ENCODE data around the gene DPM2. TPM values are rescaled to one million over a fixed set of nuclear protein-coding genes. Genes with fewer than 3 reads are reported as not detected.

Gene DPM2
- total RNA-seq, 4 donors from 2014 or later, result 12.5 to 18.5 (median 15.7) TPM

DNA sequence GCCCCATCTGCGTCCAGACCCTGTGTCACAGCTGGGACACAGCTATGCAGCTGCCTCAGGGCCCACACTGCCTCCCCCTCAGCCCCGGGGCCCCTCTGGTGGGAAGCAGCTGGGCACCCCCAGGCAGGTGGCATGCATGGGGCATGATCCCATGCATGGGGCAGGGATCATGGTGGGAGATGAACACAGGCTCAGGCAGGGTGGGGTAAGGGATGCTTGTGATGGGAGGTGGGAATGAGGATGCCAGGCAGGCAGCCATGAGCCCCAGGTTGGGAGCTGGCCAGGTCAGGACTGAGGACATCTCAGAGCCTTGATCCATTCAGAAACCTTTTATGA is 23.5 kb upstream of the DPM2 start:
- Histone ChIP-seq H3K27ac (peak overlapping the region; percentile 88 to 99 (median 96)), H3K4me3 (no peak overlapping the region), H3K27me3 (no peaks in the 10 kb centered on the region), H3K9me3 (no peaks in the 10 kb centered on the region), H3K36me3 (peaks cover 0 to 5% (median 0%) of the 10 kb centered on the region in 3 donors), H3K4me1 (peaks cover 53 to 100% (median 70%) of the 10 kb centered on the region in 3 donors)
- intact Hi-C loops (cut with DNase I), result no loop called here
- TF ChIP-seq, protein P1, sequence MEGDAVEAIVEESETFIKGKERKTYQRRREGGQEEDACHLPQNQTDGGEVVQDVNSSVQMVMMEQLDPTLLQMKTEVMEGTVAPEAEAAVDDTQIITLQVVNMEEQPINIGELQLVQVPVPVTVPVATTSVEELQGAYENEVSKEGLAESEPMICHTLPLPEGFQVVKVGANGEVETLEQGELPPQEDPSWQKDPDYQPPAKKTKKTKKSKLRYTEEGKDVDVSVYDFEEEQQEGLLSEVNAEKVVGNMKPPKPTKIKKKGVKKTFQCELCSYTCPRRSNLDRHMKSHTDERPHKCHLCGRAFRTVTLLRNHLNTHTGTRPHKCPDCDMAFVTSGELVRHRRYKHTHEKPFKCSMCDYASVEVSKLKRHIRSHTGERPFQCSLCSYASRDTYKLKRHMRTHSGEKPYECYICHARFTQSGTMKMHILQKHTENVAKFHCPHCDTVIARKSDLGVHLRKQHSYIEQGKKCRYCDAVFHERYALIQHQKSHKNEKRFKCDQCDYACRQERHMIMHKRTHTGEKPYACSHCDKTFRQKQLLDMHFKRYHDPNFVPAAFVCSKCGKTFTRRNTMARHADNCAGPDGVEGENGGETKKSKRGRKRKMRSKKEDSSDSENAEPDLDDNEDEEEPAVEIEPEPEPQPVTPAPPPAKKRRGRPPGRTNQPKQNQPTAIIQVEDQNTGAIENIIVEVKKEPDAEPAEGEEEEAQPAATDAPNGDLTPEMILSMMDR (IDR thresholded peaks at IDR 0.05), result no peak
- no peak for TF ChIP-seq POLR2A (IDR thresholded peaks at IDR 0.05)
- no peak for DNase-seq
- WGBS, 2 donors, result no CpG with 5 or more reads among the region's 2 CpGs

DNA sequence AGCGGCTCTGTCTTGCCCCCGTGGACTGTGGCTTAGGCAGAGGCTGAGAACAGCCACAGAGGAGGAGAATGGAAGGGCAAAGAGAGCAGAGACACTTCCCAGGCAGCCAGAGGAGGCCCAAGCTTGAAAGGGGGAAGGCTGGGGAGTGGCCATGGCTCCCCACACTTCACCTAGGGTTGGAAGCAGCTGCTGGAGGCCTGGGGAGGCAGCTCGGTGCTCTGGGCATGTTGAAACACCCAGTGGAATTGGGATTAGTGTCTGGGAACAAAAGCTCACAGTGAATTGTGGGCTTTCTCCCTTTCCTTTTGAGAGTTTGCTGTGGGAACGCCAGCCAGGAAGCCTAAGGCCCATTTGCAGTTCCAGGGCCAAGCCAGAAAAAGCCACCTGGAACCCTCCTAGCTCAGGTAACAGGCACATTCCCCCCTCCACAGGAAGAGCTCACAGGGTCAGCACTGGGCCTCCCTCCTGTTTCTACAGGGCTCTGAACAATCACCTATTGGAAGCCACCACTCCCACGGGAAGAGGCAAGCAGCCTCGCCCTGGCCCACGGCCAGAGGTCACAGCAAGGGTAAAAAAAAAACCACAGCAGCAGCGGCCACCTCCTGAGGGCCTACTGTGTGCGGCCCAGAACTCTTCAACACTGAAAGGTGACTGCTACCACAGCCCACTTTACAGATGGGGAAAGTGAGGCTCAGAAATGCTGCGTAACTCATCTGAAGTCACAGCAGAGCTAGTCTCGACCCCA is 22.9 kb upstream of the DPM2 start:
- Histone ChIP-seq H3K4me3 (peak overlapping the region in 1 of 4 donors; percentile 2), H3K27me3 (no peaks in the 10 kb centered on the region), H3K4me1 (peaks cover 53 to 100% (median 70%) of the 10 kb centered on the region in 3 donors), H3K36me3 (peaks cover 0 to 5% (median 0%) of the 10 kb centered on the region in 3 donors), H3K9me3 (no peaks in the 10 kb centered on the region), H3K27ac (peak overlapping the region; percentile 88 to 99 (median 96))
- 22 to 23% methylated on average over 3 to 4 of the region's 11 CpGs for WGBS, 2 donors
- TF ChIP-seq, protein P1 (IDR thresholded peaks at IDR 0.05), result no peak
- no peak for TF ChIP-seq POLR2A (IDR thresholded peaks at IDR 0.05)
- intact Hi-C loops (cut with DNase I), result no loop called here
- no peak for DNase-seq

DNA sequence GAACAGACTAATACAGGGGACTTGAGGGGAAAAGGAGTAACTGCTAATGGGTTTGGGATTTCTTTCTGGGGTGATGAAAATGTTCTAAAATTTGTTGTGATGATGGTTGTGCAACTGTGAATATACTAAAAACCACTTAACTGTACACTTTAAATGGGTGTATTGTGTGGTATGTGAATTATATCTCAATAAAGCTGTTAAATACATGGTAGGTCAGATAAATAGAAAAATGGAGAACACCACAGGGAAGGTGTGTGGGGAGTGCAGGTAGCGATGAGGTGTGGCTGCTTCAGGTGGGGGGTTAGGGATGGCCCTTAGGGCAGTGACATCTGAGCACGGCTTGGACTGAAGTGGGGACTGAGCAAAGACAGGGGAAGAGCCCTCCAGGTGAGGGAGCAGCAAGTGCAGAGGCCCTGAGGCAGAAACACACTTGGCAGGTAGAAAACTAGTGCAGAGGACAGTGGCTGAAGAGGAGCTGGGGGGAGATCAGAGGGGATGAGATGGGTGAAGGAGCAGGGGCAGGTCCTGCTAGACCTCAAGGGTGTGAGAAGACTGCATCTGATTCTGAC is 22.3 kb upstream of the DPM2 start:
- Histone ChIP-seq H3K27me3 (no peaks in the 10 kb centered on the region), H3K9me3 (no peaks in the 10 kb centered on the region), H3K27ac (peak overlapping the region; percentile 88 to 99 (median 96)), H3K4me3 (no peak overlapping the region), H3K36me3 (peaks cover 0 to 5% (median 0%) of the 10 kb centered on the region in 3 donors), H3K4me1 (peaks cover 52 to 100% (median 70%) of the 10 kb centered on the region in 3 donors)
- 56 to 69% methylated on average over 2 of the region's 2 CpGs for WGBS, 2 donors
- intact Hi-C loops (cut with DNase I), result no loop called here
- no peak for DNase-seq
- TF ChIP-seq, protein P1 (IDR thresholded peaks at IDR 0.05), result no peak
- no peak for TF ChIP-seq POLR2A (IDR thresholded peaks at IDR 0.05)

DNA sequence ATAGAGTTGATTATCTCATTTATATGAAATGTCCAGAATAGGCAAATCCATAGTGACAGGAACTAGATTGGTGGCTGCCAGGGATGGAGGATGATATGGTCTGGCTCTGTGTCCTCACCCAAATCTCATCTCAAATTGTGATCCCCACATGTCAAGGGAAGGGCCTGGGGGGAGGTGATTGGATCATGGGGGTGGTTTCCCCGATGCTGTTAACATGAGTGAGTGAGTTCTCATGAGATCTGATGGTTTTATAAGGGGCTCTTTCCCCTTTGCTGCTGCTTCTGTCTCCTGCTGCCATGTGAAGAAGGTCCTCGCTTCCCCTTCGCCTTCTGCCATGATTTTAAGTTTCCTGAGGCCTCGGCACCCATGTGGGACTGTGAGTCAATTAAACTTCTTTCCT is 21.7 kb upstream of the DPM2 start:
- H3K4me3 ChIP-seq, result no peak overlapping the region
- intact Hi-C loops (cut with DNase I), result no loop called here
- peak overlapping the region; percentile 88 to 99 (median 96) for H3K27ac ChIP-seq
- H3K4me1 ChIP-seq, result peaks cover 56 to 100% (median 70%) of the 10 kb centered on the region in 3 donors
- no peak for DNase-seq
- no peaks in the 10 kb centered on the region for H3K9me3 ChIP-seq
- WGBS, 2 donors, result 73 to 85% methylated on average over 4 of the region's 4 CpGs
- no peaks in the 10 kb centered on the region for H3K27me3 ChIP-seq
- TF ChIP-seq, protein P1 (IDR thresholded peaks at IDR 0.05), result no peak
- no peak for TF ChIP-seq POLR2A (IDR thresholded peaks at IDR 0.05)
- peaks cover 0 to 5% (median 0%) of the 10 kb centered on the region in 3 donors for H3K36me3 ChIP-seq

DNA sequence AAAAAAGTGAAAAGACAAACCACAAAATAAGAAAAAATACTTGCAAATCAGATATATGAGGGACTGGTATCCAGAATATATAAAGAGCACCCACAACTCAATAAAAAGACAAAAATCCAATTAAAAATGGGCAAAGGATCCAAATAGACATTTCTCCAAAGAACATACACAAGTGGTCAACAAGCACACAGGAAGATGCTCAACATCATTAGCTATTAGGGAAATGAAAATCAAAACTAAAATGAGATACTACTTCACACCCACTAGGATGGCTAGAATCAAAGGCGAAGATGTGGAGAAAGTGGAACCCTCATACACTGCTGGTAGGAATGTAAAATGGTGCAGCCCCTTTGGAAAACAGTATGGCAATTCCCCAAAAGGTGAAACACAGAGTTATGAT is 21.1 kb upstream of the DPM2 start:
- Histone ChIP-seq H3K27me3 (no peaks in the 10 kb centered on the region), H3K9me3 (no peaks in the 10 kb centered on the region), H3K36me3 (peaks cover 0 to 5% (median 0%) of the 10 kb centered on the region in 3 donors), H3K4me1 (peaks cover 57 to 100% (median 69%) of the 10 kb centered on the region in 3 donors), H3K27ac (peak overlapping the region; percentile 88 to 99 (median 96)), H3K4me3 (no peak overlapping the region)
- DNase-seq, result no peak
- WGBS, 2 donors, result 93 to 96% methylated on average over 1 of the region's 1 CpG
- intact Hi-C loops (cut with DNase I), result no loop called here
- TF ChIP-seq, protein P1 (IDR thresholded peaks at IDR 0.05), result no peak
- no peak for TF ChIP-seq POLR2A (IDR thresholded peaks at IDR 0.05)
